Neural progenitor cell (in vitro differentiated cells): ENCODE data around the gene ACAD10. TPM values are rescaled to one million over a fixed set of nuclear protein-coding genes. Genes with fewer than 3 reads are reported as not detected.

ENCODE experiments used
- DNase-seq: peaks from one replicate; pipeline ENCODE4 v3.0.0-alpha.2; 2016; ENCODE audit warnings: low spot score
- H2AFZ ChIP-seq: fragments of 200-600 bp; sonication (generic); replicated peaks from 2 replicates; pipeline ENCODE4 v1.6.1; 2016; ENCODE audit warnings: antibody characterized with exemption
- H3F3A ChIP-seq: fragments of 200-600 bp; sonication (generic); 2 replicates; pipeline ENCODE4 v1.6.1; 2016; ENCODE audit warnings: antibody characterized with exemption, low read depth
- H3K27ac ChIP-seq: fragments of 200-600 bp; sonication (generic); 2 replicates; pipeline ENCODE4 v1.5.1; 2016; ENCODE audit warnings: mild to moderate bottlenecking
- H3K27me3 ChIP-seq: fragments of 200-600 bp; sonication (generic); 2 replicates; pipeline ENCODE4 v1.6.1; 2016; ENCODE audit warnings: mild to moderate bottlenecking, moderate library complexity
- H3K36me3 ChIP-seq: fragments of 200-600 bp; sonication (generic); 2 replicates; pipeline ENCODE4 v1.5.1; 2016
- H3K4me1 ChIP-seq: fragments of 200-600 bp; sonication (generic); 2 replicates; pipeline ENCODE4 v1.6.1; 2016; ENCODE audit warnings: mixed run types
- H3K4me2 ChIP-seq: fragments of 200-600 bp; sonication (generic); 2 replicates; pipeline ENCODE4 v1.6.1; 2016
- H3K4me3 ChIP-seq: fragments of 200-600 bp; sonication (generic); 2 replicates; pipeline ENCODE4 v1.5.1; 2016
- H3K79me2 ChIP-seq: fragments of 200-600 bp; sonication (generic); 2 replicates; pipeline ENCODE4 v1.6.1; 2016; ENCODE audit warnings: low read depth
- H3K9ac ChIP-seq: fragments of 200-600 bp; sonication (generic); 2 replicates; pipeline ENCODE4 v1.6.1; 2016
- H3K9me3 ChIP-seq: fragments of 200-600 bp; sonication (generic); 2 replicates; pipeline ENCODE4 v1.5.1; 2016; ENCODE audit warnings: low read depth
- H4K20me1 ChIP-seq: fragments of 200-600 bp; sonication (generic); 2 replicates; pipeline ENCODE4 v1.6.1; 2016; ENCODE audit warnings: low read depth
- H3K27ac Mint-ChIP-seq: 3 replicates; pipeline ENCODE4 v1.8.0; 2021; ENCODE audit warnings: mixed read lengths
- H3K27me3 Mint-ChIP-seq: 2 replicates; pipeline ENCODE4 v1.8.0; 2022; ENCODE audit warnings: low read depth, mild to moderate bottlenecking, inconsistent platforms, moderate library complexity, mixed read lengths; ENCODE audit not compliant: insufficient read depth
- H3K36me3 Mint-ChIP-seq: 3 replicates; pipeline ENCODE4 v1.8.0; 2021; ENCODE audit warnings: mixed read lengths
- H3K4me1 Mint-ChIP-seq: 3 replicates; pipeline ENCODE4 v1.8.0; 2021; ENCODE audit warnings: mixed read lengths
- H3K4me3 Mint-ChIP-seq: 3 replicates; pipeline ENCODE4 v1.8.0; 2021; ENCODE audit warnings: mild to moderate bottlenecking, moderate library complexity, mixed read lengths
- H3K9me3 Mint-ChIP-seq: 3 replicates; pipeline ENCODE4 v1.8.0; 2020; ENCODE audit warnings: mixed read lengths
- EZH2 ChIP-seq: fragments of 200-600 bp; sonication (generic); IDR thresholded peaks from 2 replicates; pipeline ENCODE4 v1.6.1; 2017; ENCODE audit warnings: antibody characterized with exemption, mild to moderate bottlenecking, moderate library complexity
- EZH2phosphoT487 ChIP-seq: fragments of 200-600 bp; sonication (generic); IDR thresholded peaks from 2 replicates; pipeline ENCODE4 v1.6.1; 2017; ENCODE audit warnings: antibody characterized with exemption
- total RNA-seq: library from RNA; depleted of rRNA; stranded (reverse); fragments of >200 nt; gene quantifications from 2 replicates; pipeline ENCODE4 v1.2.3, GENCODE V29; 2015; ENCODE audit warnings: low replicate concordance
- TF ChIP-seq, protein P1 (sequence below): fragments of 200-600 bp; sonication (generic); IDR thresholded peaks from 2 replicates; pipeline ENCODE4 v1.5.1; 2017; ENCODE audit warnings: antibody characterized with exemption, mild to moderate bottlenecking

The ACAD10 gene
- total RNA-seq, 1 donor from 2014 or later: 13.8 TPM

DNA sequence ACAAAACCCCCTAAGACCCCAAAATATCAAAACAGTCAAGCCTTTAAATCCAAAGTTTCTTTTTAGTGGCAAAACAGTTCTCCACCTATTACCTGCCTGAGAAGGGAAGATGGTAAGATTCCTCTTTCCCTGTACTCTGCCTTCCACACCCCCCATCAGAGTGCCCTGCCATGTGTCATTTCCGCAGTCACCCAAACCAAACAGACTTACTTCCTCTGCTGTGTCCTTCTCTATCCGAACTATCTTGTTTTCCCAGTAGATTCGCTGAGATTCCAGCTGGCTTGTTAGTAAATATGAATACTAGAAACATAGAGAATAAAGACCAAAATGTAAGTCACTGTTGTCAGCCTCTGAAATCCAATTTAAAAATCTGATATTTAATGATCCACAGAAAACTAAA is 30.5 kb upstream of the ACAD10 start:
- no peak overlapping the region for H3K4me3 Mint-ChIP-seq
- H3K9me3 Mint-ChIP-seq: no peaks in the 10 kb centered on the region
- Histone ChIP-seq H3K4me3 (no peak overlapping the region), H3K79me2 (no peaks in the 10 kb centered on the region), H3K9me3 (no peaks in the 10 kb centered on the region), H3K27ac (no peak overlapping the region), H3K4me2 (no peak overlapping the region), H3K4me1 (no peaks in the 10 kb centered on the region), H3K9ac (no peak overlapping the region), H4K20me1 (no peaks in the 10 kb centered on the region), H3K27me3 (no peaks in the 10 kb centered on the region), H3K36me3 (peaks cover 11% of the 10 kb centered on the region), H3F3A (no peaks in the 10 kb centered on the region), H2AFZ (no peak overlapping the region)
- DNase-seq: no peak
- H3K27ac Mint-ChIP-seq: no peak overlapping the region
- H3K27me3 Mint-ChIP-seq: no peaks in the 10 kb centered on the region
- H3K36me3 Mint-ChIP-seq: peaks cover 11% of the 10 kb centered on the region
- TF ChIP-seq, protein P1, sequence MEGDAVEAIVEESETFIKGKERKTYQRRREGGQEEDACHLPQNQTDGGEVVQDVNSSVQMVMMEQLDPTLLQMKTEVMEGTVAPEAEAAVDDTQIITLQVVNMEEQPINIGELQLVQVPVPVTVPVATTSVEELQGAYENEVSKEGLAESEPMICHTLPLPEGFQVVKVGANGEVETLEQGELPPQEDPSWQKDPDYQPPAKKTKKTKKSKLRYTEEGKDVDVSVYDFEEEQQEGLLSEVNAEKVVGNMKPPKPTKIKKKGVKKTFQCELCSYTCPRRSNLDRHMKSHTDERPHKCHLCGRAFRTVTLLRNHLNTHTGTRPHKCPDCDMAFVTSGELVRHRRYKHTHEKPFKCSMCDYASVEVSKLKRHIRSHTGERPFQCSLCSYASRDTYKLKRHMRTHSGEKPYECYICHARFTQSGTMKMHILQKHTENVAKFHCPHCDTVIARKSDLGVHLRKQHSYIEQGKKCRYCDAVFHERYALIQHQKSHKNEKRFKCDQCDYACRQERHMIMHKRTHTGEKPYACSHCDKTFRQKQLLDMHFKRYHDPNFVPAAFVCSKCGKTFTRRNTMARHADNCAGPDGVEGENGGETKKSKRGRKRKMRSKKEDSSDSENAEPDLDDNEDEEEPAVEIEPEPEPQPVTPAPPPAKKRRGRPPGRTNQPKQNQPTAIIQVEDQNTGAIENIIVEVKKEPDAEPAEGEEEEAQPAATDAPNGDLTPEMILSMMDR: no peak
- TF ChIP-seq EZH2phosphoT487 (no peak), EZH2 (no peak)
- H3K4me1 Mint-ChIP-seq: no peaks in the 10 kb centered on the region

DNA sequence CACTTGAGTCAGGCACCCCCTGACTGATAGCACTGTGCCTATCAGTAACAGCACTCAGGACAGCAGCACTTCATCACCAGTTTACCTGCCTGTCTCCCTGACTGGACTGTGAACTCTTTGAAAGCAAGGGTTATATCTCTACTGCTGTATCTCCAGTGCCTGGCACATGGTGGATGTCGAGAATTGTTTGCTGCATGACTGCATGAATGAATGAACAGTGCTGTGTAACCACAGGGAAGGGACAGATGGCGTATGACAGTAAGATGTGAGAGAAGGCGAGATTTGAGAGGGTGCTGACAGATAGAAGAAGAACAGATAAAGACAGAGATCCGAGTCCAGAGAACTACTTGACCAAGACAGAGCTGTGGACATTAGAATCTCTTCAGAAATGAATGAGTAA is 29.8 kb upstream of the ACAD10 start:
- H3K79me2 ChIP-seq: no peaks in the 10 kb centered on the region
- no peaks in the 10 kb centered on the region for H3K27me3 ChIP-seq
- H3K9ac ChIP-seq: no peak overlapping the region
- no peaks in the 10 kb centered on the region for H3K4me1 Mint-ChIP-seq
- H3K4me2 ChIP-seq: no peak overlapping the region
- no peak overlapping the region for H3K27ac ChIP-seq
- DNase-seq: no peak
- H4K20me1 ChIP-seq: no peaks in the 10 kb centered on the region
- no peaks in the 10 kb centered on the region for H3K9me3 ChIP-seq
- H3K4me3 Mint-ChIP-seq: no peak overlapping the region
- H2AFZ ChIP-seq: no peak overlapping the region
- H3K4me1 ChIP-seq: no peaks in the 10 kb centered on the region
- no peaks in the 10 kb centered on the region for H3K9me3 Mint-ChIP-seq
- TF ChIP-seq EZH2 (no peak), EZH2phosphoT487 (no peak)
- TF ChIP-seq, protein P1: no peak
- no peaks in the 10 kb centered on the region for H3K27me3 Mint-ChIP-seq
- no peak overlapping the region for H3K4me3 ChIP-seq
- no peak overlapping the region for H3K27ac Mint-ChIP-seq
- no peaks in the 10 kb centered on the region for H3F3A ChIP-seq
- peaks cover 11% of the 10 kb centered on the region for H3K36me3 ChIP-seq
- H3K36me3 Mint-ChIP-seq: peaks cover 11% of the 10 kb centered on the region

DNA sequence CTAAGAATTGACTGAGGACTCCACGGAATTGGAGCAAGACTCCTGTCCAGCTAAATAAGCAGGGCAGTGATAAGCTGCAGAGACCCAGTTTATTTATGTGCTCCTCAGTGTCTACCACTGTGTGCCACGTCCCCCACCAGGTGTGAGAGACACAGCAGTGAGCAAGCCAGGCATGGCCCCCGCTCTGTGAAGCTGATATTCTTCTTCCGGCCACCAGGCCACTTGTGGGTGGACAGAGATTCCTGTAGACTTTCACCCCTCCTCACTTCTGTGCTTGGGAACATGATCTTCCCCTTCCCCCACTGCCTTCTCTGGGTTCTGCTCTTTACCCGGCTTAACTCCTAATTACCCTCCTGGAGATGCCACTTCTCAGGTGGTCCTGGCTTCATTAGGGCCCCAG is 21.4 kb upstream of the ACAD10 start:
- H3K9ac ChIP-seq: no peak overlapping the region
- no peaks in the 10 kb centered on the region for H3K27me3 Mint-ChIP-seq
- peaks cover 3% of the 10 kb centered on the region for H4K20me1 ChIP-seq
- peaks cover 7% of the 10 kb centered on the region for H3K36me3 ChIP-seq
- H3K79me2 ChIP-seq: no peaks in the 10 kb centered on the region
- no peak overlapping the region for H3K4me3 Mint-ChIP-seq
- H3K36me3 Mint-ChIP-seq: peaks cover 3% of the 10 kb centered on the region
- H3F3A ChIP-seq: no peaks in the 10 kb centered on the region
- H3K4me3 ChIP-seq: no peak overlapping the region
- H3K9me3 ChIP-seq: no peaks in the 10 kb centered on the region
- H3K27me3 ChIP-seq: no peaks in the 10 kb centered on the region
- H3K4me2 ChIP-seq: no peak overlapping the region
- no peak overlapping the region for H3K27ac Mint-ChIP-seq
- no peaks in the 10 kb centered on the region for H3K4me1 ChIP-seq
- no peaks in the 10 kb centered on the region for H3K4me1 Mint-ChIP-seq
- TF ChIP-seq, protein P1: no peak
- TF ChIP-seq EZH2phosphoT487 (no peak), EZH2 (no peak)
- H3K9me3 Mint-ChIP-seq: no peaks in the 10 kb centered on the region
- H2AFZ ChIP-seq: no peak overlapping the region
- DNase-seq: peak; percentile 16
- H3K27ac ChIP-seq: no peak overlapping the region
